Fibroblast of the aortic adventitia (primary cell): ENCODE data around the gene DAP. TPM values are rescaled to one million over a fixed set of nuclear protein-coding genes. Genes with fewer than 3 reads are reported as not detected.

ENCODE experiments used
- DNase-seq: peaks from one replicate; pipeline ENCODE4 v3.0.0-alpha.2; 2010; ENCODE audit warnings: low read depth
- H3K4me3 ChIP-seq: 2 replicates; pipeline ENCODE4 v1.5.1; 2011; ENCODE audit warnings: low read depth, mild to moderate bottlenecking, control low read depth, low read length, moderate library complexity
- total RNA-seq: library from RNA; depleted of rRNA; stranded (reverse); fragments of >200 nt; gene quantifications from 2 replicates; pipeline ENCODE4 v1.2.3, GENCODE V29; 2012; ENCODE audit warnings: low replicate concordance
- TF ChIP-seq, protein P1 (sequence below): IDR thresholded peaks from 2 replicates; pipeline ENCODE4 v1.5.1; 2011; ENCODE audit warnings: mild to moderate bottlenecking, low read length, control low read depth, inconsistent platforms; ENCODE audit not compliant: insufficient read depth

The DAP gene
- total RNA-seq, 1 donor, result 49.3 TPM

DNA sequence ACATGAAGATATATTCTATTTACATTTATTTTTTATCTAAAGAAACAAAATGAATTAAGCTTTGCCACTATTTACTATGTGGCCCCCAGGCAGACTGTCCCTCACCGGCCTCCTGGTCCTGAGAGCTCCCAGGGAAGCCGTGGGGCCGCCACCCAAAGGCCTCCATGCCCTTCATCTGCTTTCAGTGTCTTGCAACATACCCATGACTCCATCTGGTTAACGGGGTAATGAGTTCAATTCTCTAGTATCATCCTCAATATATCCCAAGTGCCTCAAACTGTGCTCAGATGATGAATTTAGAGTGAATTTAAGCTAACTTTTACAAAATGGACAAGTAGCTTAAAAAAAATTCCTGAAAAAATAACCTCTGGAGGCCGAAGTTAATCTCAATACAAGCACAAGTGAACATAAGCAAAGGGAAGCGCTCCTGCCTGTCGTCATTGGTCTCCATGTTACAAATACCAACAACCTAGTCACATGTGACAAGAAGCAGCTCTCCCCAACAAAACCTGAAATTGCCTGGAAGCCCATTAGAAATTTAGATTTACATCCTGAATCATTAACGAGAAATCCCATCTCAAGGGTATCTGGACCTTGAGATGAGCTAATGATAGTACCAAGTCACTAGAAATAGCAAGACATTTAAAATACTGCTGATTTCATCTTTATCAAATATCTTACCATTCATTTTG, 26.1 kb downstream of the DAP start:
- H3K4me3 ChIP-seq, result no peak overlapping the region
- DNase-seq, result no peak
- TF ChIP-seq, protein P1, sequence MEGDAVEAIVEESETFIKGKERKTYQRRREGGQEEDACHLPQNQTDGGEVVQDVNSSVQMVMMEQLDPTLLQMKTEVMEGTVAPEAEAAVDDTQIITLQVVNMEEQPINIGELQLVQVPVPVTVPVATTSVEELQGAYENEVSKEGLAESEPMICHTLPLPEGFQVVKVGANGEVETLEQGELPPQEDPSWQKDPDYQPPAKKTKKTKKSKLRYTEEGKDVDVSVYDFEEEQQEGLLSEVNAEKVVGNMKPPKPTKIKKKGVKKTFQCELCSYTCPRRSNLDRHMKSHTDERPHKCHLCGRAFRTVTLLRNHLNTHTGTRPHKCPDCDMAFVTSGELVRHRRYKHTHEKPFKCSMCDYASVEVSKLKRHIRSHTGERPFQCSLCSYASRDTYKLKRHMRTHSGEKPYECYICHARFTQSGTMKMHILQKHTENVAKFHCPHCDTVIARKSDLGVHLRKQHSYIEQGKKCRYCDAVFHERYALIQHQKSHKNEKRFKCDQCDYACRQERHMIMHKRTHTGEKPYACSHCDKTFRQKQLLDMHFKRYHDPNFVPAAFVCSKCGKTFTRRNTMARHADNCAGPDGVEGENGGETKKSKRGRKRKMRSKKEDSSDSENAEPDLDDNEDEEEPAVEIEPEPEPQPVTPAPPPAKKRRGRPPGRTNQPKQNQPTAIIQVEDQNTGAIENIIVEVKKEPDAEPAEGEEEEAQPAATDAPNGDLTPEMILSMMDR, result no peak

DNA sequence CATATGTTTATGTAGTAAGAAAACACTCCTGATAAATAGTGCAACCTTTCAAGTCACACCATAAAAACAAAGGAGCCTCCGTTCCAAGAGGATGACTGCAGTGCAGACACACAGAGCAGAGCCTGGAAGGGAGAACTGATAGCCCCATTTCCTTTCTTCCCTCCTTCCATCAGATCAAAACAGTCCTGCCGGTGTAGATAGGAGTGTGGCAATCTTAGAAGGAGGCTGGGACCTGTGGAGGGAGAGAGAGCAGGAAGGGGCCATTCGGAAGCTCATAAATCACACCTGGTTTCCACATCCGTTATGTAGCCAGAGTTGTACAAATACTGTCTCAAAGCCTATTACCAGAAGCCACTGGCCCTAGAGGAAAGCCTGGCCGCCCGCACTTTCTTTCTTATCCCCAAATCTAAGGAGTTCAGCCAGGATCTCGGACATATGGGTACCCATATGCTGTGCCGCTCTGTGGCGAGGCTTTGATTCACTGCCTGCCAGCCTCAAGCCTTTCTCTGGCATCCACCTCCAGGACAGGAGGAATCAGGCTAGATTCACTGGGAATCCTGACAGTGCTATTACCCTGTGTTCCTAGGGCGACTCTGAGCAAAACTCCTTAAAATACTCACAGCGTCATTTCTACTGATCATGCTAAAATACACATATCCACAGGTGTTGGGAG, 26.9 kb downstream of the DAP start:
- TF ChIP-seq, protein P1, result no peak
- no peak overlapping the region for H3K4me3 ChIP-seq
- DNase-seq, result no peak

DNA sequence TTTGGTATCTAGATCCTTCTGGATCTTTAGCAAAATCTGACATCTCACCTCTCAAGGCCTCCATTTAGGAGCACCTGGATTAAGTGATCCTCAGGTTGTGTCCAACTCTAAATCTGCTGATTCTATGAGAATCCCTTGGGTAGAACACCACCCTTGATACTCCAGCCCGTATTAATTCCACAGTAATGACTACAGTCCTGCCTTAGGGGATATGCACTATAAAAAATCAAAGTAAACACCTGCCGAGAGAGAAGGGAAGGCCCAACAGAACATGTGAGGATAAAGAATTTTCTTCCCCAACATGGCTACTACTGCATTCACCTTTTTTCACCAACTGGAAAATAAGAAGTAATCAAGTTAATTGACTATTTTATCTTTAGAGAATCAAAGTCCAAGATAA, 27.6 kb downstream of the DAP start:
- no peak overlapping the region for H3K4me3 ChIP-seq
- no peak for DNase-seq
- TF ChIP-seq, protein P1, result no peak

DNA sequence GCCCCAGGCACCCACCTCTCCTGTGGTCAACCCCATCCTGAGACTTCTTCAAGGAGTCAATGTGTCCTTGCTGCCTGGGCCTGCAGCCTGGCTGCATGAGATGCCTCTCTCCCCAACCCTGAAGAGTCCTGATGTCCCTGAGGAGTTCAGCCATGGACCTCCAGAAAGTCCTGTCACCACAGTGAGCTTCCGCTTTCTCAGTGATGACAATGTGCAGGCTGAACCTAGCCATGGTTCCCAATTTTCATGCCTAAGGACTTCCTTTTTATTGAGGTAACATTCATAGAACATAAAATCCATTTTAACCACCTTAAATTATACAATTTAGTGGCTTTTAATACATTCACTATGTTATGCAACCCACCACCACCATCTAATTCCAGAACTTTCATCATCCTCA, 29.1 kb downstream of the DAP start:
- no peak overlapping the region for H3K4me3 ChIP-seq
- TF ChIP-seq, protein P1, result no peak
- DNase-seq, result no peak

DNA sequence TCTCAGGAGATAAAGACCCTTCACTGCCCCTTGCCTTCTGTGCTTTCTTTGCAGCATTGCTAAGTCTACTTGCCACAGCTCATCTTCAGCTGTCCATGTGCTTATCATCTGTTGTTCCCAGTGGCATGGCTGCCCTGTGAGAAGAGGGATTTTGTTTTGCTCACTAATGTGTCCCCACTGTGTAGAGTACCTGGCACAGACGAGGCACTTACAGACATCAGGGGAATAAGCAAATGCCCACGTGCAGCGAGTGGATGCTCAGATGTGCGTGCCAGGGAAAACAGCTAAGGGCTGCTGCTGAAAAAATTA, 31.0 kb downstream of the DAP start:
- no peak overlapping the region for H3K4me3 ChIP-seq
- TF ChIP-seq, protein P1, result no peak
- DNase-seq, result no peak

DNA sequence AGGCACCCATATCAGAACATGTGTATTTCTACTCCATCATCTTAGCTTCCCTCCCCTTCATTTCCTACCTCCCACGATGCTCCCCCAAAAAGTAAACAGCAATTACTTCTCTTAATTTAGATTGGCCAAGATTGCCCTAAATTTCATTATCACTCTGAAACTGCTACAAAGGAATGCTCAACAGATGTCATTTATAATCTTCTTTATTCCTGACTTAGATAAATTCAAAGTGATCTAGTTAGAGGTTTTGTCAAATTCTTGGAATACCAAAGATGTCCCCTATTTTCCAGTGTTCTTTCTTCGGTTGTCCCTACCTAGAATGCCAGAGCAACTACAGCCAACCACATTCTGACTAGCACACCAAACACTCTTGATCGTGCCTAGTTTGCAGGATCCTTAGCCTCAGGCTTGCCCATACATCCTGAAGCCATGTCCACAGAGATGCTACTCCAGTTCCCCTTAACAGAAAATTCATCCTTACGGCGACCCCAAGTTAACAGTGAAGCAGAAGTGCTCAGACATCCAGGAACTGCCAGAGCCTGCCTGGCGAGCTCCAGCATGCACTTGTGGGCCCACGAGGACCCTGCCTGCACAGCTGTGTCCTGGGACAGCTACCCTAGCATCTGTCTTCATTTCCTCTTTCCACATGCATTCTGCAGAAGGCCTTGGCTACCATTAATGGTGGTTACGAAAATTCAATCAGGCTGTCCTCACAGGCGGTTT, 31.6 kb downstream of the DAP start:
- TF ChIP-seq, protein P1, result no peak
- no peak for DNase-seq
- no peak overlapping the region for H3K4me3 ChIP-seq
